GM12878 (cell line): Measurements from ENCODE around the gene ZNF200. TPM values are rescaled to one million over a fixed set of nuclear protein-coding genes. Genes with fewer than 3 reads are reported as not detected.

ENCODE experiments used
- ATAC-seq: fragments of 200-7000 bp; cut with Tn5 transposase; 3 replicates; pipeline ENCODE4 v1.9.1; 2020; ENCODE audit warnings: mild to moderate bottlenecking, moderate library complexity
- BruUV-seq: library from RNA; stranded (reverse); fragments of 400-500 nt; replicated peaks from 2 replicates; lab custom pipeline; 2021; lab: Mats Ljungman, UMichigan
- CTCF ChIA-PET: fragments of 300-600 bp; sonication (Branson Sonifier 250); formaldehyde crosslinking; extraction: SDS; loops from one replicate; lab custom pipeline; 2021; ENCODE audit warnings: inconsistent platforms; lab: Yijun Ruan, JAX
- POLR2A ChIA-PET: fragments of 350-600 bp; formaldehyde crosslinking; extraction: SDS; loops from one replicate; lab custom pipeline; 2021; ENCODE audit warnings: inconsistent platforms; lab: Charles Lee
- RAD21 ChIA-PET: fragments of 300-600 bp; sonication (Branson Sonifier 250); formaldehyde crosslinking; loops from one replicate; lab custom pipeline; 2023; ENCODE audit warnings: antibody characterized with exemption; ENCODE audit not compliant: unreplicated experiment; lab: Charles Lee
- SMC1A ChIA-PET: fragments of 300-600 bp; sonication (Branson Sonifier 250); formaldehyde crosslinking; loops from one replicate; lab custom pipeline; 2023; ENCODE audit not compliant: unreplicated experiment, uncharacterized antibody; lab: Charles Lee
- DNase-seq: peaks from one replicate; pipeline ENCODE4 v3.0.0-alpha.2; 2011; ENCODE audit warnings: low read depth, low spot score
- FAIRE-seq: peaks from 3 replicates; lab custom pipeline; 2011; peaks lifted over from hg19 to GRCh38; lab: Jason Lieb, UNC
- H2AFZ ChIP-seq: 2 replicates; pipeline ENCODE4 v1.6.0; 2011; ENCODE audit warnings: low read depth, low read length, control low read depth; ENCODE audit not compliant: control insufficient read depth
- H3K27ac ChIP-seq: 2 replicates; pipeline ENCODE4 v1.5.1; 2011; ENCODE audit warnings: control low read depth; ENCODE audit not compliant: control insufficient read depth, insufficient read depth
- H3K27me3 ChIP-seq, 2 experiments: replicated peaks in 1 of 2; 2 replicates each; pipeline versions ENCODE4 v1.6.0 to v1.6.1; 2011; ENCODE audit warnings: low read length in 1 of 2; ENCODE audit not compliant: control insufficient read depth in 2 of 2, insufficient read depth in 2 of 2
- H3K36me3 ChIP-seq, 2 experiments: 2 replicates each; pipeline ENCODE4 v1.5.1; 2011; ENCODE audit warnings: low read length in 1 of 2; ENCODE audit not compliant: control insufficient read depth in 2 of 2, insufficient read depth in 2 of 2
- H3K4me1 ChIP-seq: 2 replicates; pipeline ENCODE4 v1.6.1; 2011; ENCODE audit warnings: mild to moderate bottlenecking, low read length, moderate library complexity, mixed read lengths; ENCODE audit not compliant: control insufficient read depth, insufficient read depth
- H3K4me2 ChIP-seq: 2 replicates; pipeline ENCODE4 v1.6.0; 2011; ENCODE audit warnings: control low read depth; ENCODE audit not compliant: control insufficient read depth, insufficient read depth
- H3K4me3 ChIP-seq: fragments of 200-600 bp; sonication (generic); 2 replicates; pipeline ENCODE4 v1.5.1; 2016
- H3K79me2 ChIP-seq: 2 replicates; pipeline ENCODE4 v1.6.0; 2011; ENCODE audit warnings: low read length; ENCODE audit not compliant: control insufficient read depth, insufficient read depth
- H3K9ac ChIP-seq: 2 replicates; pipeline ENCODE4 v1.8.0; 2011; ENCODE audit warnings: low read length, control low read depth, mixed read lengths; ENCODE audit not compliant: control insufficient read depth, insufficient read depth
- H3K9me3 ChIP-seq: replicated peaks from 3 replicates; pipeline ENCODE4 v1.5.1; 2011; ENCODE audit warnings: mild to moderate bottlenecking, low read length; ENCODE audit not compliant: control insufficient read depth, insufficient read depth
- H4K20me1 ChIP-seq: 2 replicates; pipeline ENCODE4 v1.6.0; 2011; ENCODE audit not compliant: control insufficient read depth, insufficient read depth
- BACH1 ChIP-seq: fragments of 450-650 bp; IDR thresholded peaks from 2 replicates; pipeline ENCODE4 v1.6.1; 2017; ENCODE audit warnings: mild to moderate bottlenecking, borderline replicate concordance
- EGR1 ChIP-seq, 2 experiments: IDR thresholded peaks; 1 replicate in 1 of 2; 2 replicates in 1 of 2; pipeline ENCODE4 v1.6.1; 2011 to 2012; ENCODE audit warnings: low read depth in 2 of 2, low read length in 2 of 2, borderline replicate concordance in 1 of 2, mild to moderate bottlenecking in 1 of 2, moderate library complexity in 1 of 2
- YY1 ChIP-seq: IDR thresholded peaks from 2 replicates; pipeline ENCODE4 v1.6.1; 2011; ENCODE audit warnings: low read depth, mild to moderate bottlenecking, low read length
- ZNF217 ChIP-seq: fragments of 450-650 bp; IDR thresholded peaks from 2 replicates; pipeline ENCODE4 v1.6.1; 2017; ENCODE audit warnings: antibody characterized with exemption, mild to moderate bottlenecking
- WGBS: methylation state at CpG from one replicate; pipeline ENCODE4 v1.1.6; 2016; ENCODE audit warnings: low lambda C conversion rate; ENCODE audit not compliant: insufficient replicate concordance, insufficient coverage; ENCODE audit errors: missing lambda C conversion rate; 5-methylcytosine and 5-hydroxymethylcytosine counted together
- in situ Hi-C: fragments of 300-500 bp; cut with MboI; formaldehyde crosslinking; loops from 9 replicates; pipeline ENCODE4 v1.14.3; 2018; ENCODE audit warnings: mixed read lengths
- intact Hi-C: fragments of 100-400 bp; cut with micrococcal nuclease; formaldehyde crosslinking; loops from one replicate; pipeline ENCODE4 v1.14.2; 2022; ENCODE audit not compliant: unreplicated experiment
- polyA plus RNA-seq, 11 experiments: library from polyadenylated mRNA; depleted of rRNA in 4 of 11; unstranded in 6 of 11; stranded (reverse) in 5 of 11; fragments of >200 nt; fragmentation: Nextera tagmentation in 4 of 11; fragmentation: Illumina TruSeq in 1 of 11; extraction: Ambion mirVana in 4 of 11; extraction: Trizol in 1 of 11; gene quantifications; 1 replicate in 1 of 11; 2 replicates in 10 of 11; pipeline versions ENCODE4 v1.2.1 to v1.2.3, GENCODE V29; 2011 to 2016; ENCODE audit warnings: inconsistent platforms in 2 of 11, missing spikeins in 2 of 11, low read depth in 1 of 11
- total RNA-seq, 4 experiments: library from RNA; depleted of rRNA in 3 of 4; stranded (reverse); fragments of >200 nt in 3 of 4; fragmentation: Illumina TruSeq in 1 of 4; extraction: Trizol in 1 of 4; gene quantifications; 2 replicates each; pipeline versions ENCODE4 v1.2.1 to v1.2.3, GENCODE V29; 2013 to 2021
- TF ChIP-seq, protein P1 (sequence below): fragments of 450-650 bp; IDR thresholded peaks from 2 replicates; pipeline ENCODE4 v1.6.1; 2017; ENCODE audit warnings: mild to moderate bottlenecking
- TF ChIP-seq, protein P2 (sequence below): fragments of 150-350 bp; IDR thresholded peaks from 2 replicates; pipeline ENCODE4 v1.6.1; 2016; ENCODE audit warnings: low read depth, low read length

ZNF200 gene
- total and polyA plus RNA-seq, 10 of the 15 experiments (the other 5 are each of a cell fraction or from before 2014, with no cell fraction given): 4.0 to 13.9 (median 9.6) TPM

DNA sequence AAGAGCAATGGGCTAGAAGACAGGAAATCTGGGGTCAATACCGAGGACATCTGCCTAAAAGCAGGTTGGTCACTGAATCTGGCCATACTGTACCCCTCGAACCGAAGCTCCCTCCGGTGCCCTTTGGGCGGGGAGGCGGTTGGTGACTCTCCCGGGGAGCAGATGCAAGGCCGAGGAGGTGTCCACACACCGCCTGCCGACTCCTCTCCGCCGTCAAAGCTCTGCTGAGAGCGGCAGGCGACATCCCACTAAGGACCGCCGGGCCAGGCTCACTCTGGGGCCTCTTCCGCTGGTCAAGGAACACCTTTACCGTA, 458 bp downstream of the ZNF200 start:
- no peaks in the 10 kb centered on the region for H3K27me3 ChIP-seq
- WGBS: under 1% methylated on average over 13 of the region's 18 CpGs
- ChIA-PET CTCF (interaction anchor here (0.8 to 1.1 kb wide), 2 partner anchors 105 to 223 kb away, joined by 3 to 5 read pairs; no protein-coding TSS in a partner anchor), POLR2A (interaction anchor here (0.9 to 1.1 kb wide), 3 partner anchors 32 to 71 kb away, joined by 3 to 8 read pairs (median 3); partner anchors contain the start of gene ZNF263), RAD21 (no interaction called here), SMC1A (interaction anchor here (0.8 to 1.6 kb wide), 2 partner anchors 32 to 48 kb away, joined by 3 to 5 read pairs; partner anchors contain the start of gene ZNF263)
- in situ Hi-C loops (no loop called here), intact Hi-C loops (no loop called here)
- no TSS peak for BruUV-seq
- DNase-seq (no peak), ATAC-seq (no peak), FAIRE-seq (no peak)
- peaks cover 0 to 7% of the 10 kb centered on the region in 2 experiments; a peak in 2 of 4 replicates for H3K36me3 ChIP-seq
- H3K79me2 ChIP-seq: peaks cover 10% of the 10 kb centered on the region
- peak overlapping the region; percentile 80 for H3K4me2 ChIP-seq
- H3K9me3 ChIP-seq: peaks cover 9% of the 10 kb centered on the region; the same call in 2 of the 3 replicates
- TF ChIP-seq BACH1 (no peak), EGR1 (IDR thresholded peaks at IDR 0.05; ENCODE audit: borderline replicate concordance in 1 of 2, low read depth in 2 of 2, low read length in 2 of 2) (no peak), ZNF217 (no peak), YY1 (no peak)
- TF ChIP-seq, protein P1, sequence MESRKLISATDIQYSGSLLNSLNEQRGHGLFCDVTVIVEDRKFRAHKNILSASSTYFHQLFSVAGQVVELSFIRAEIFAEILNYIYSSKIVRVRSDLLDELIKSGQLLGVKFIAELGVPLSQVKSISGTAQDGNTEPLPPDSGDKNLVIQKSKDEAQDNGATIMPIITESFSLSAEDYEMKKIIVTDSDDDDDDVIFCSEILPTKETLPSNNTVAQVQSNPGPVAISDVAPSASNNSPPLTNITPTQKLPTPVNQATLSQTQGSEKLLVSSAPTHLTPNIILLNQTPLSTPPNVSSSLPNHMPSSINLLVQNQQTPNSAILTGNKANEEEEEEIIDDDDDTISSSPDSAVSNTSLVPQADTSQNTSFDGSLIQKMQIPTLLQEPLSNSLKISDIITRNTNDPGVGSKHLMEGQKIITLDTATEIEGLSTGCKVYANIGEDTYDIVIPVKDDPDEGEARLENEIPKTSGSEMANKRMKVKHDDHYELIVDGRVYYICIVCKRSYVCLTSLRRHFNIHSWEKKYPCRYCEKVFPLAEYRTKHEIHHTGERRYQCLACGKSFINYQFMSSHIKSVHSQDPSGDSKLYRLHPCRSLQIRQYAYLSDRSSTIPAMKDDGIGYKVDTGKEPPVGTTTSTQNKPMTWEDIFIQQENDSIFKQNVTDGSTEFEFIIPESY: no peak
- TF ChIP-seq, protein P2, sequence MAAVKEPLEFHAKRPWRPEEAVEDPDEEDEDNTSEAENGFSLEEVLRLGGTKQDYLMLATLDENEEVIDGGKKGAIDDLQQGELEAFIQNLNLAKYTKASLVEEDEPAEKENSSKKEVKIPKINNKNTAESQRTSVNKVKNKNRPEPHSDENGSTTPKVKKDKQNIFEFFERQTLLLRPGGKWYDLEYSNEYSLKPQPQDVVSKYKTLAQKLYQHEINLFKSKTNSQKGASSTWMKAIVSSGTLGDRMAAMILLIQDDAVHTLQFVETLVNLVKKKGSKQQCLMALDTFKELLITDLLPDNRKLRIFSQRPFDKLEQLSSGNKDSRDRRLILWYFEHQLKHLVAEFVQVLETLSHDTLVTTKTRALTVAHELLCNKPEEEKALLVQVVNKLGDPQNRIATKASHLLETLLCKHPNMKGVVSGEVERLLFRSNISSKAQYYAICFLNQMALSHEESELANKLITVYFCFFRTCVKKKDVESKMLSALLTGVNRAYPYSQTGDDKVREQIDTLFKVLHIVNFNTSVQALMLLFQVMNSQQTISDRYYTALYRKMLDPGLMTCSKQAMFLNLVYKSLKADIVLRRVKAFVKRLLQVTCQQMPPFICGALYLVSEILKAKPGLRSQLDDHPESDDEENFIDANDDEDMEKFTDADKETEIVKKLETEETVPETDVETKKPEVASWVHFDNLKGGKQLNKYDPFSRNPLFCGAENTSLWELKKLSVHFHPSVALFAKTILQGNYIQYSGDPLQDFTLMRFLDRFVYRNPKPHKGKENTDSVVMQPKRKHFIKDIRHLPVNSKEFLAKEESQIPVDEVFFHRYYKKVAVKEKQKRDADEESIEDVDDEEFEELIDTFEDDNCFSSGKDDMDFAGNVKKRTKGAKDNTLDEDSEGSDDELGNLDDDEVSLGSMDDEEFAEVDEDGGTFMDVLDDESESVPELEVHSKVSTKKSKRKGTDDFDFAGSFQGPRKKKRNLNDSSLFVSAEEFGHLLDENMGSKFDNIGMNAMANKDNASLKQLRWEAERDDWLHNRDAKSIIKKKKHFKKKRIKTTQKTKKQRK: no peak
- peak overlapping the region; percentile 96 for H3K27ac ChIP-seq
- peak overlapping the region; percentile 93 for H3K4me3 ChIP-seq
- H3K4me1 ChIP-seq: no peaks in the 10 kb centered on the region
- no peaks in the 10 kb centered on the region for H4K20me1 ChIP-seq
- peak overlapping the region; percentile 100 for H2AFZ ChIP-seq
- H3K9ac ChIP-seq: peak overlapping the region; percentile 79
